Stomach (tissue), 4 donors: ENCODE results near the gene CDH12.
"Not testable (repeated sequence)": the region's sequence is repeated elsewhere in the genome, so short reads cannot be mapped to it uniquely, and the experiment has no call there.

Source experiments
- CTCF ChIP-seq, 7 experiments: fragments of 450-650 bp in 4 of 7; fragments of 200-600 bp in 3 of 7; sonication (generic) in 3 of 7; IDR thresholded peaks; one replicate each; pipeline ENCODE4 v1.5.1; 2016 to 2019; ENCODE audit warnings: antibody characterized with exemption in 7 of 7, control low read depth in 2 of 7, mild to moderate bottlenecking in 1 of 7
- EP300 ChIP-seq: sonication (generic); formaldehyde crosslinking; IDR thresholded peaks from one replicate; pipeline ENCODE4 v1.6.1; 2017; ENCODE audit warnings: antibody characterized with exemption
- POLR2A ChIP-seq, 4 donors: fragments of 450-650 bp; IDR thresholded peaks; one replicate each; pipeline ENCODE4 v1.6.1; 2016; ENCODE audit warnings: antibody characterized with exemption in 4 of 4, control low read depth in 2 of 4, mild to moderate bottlenecking in 1 of 4, moderate library complexity in 1 of 4
- POLR2AphosphoS5 ChIP-seq, 3 donors: sonication (generic); formaldehyde crosslinking; IDR thresholded peaks; one replicate each; pipeline ENCODE4 v1.6.1; 2016; ENCODE audit warnings: antibody characterized with exemption in 3 of 3

- not testable (repeated sequence) for TF ChIP-seq CTCF (IDR thresholded peaks at IDR 0.05); POLR2A (IDR thresholded peaks at IDR 0.05); EP300; POLR2AphosphoS5 (IDR thresholded peaks at IDR 0.05)
Measured at GRCh38 chr5:22213703-22214495, 639.2 kb downstream of the CDH12 start.
